GM21825 (cell line): ENCODE measurements around the gene STX2.
"Not testable (repeated sequence)": the region's sequence is repeated elsewhere in the genome, so short reads cannot be mapped to it uniquely, and the experiment has no call there.

Source experiments
- ATAC-seq: cut with Tn5 transposase; IDR thresholded peaks from one replicate; pipeline ENCODE4 v1.9.1; 2021; ENCODE audit warnings: mild to moderate bottlenecking, moderate library complexity; ENCODE audit not compliant: unreplicated experiment

Gene STX2

DNA sequence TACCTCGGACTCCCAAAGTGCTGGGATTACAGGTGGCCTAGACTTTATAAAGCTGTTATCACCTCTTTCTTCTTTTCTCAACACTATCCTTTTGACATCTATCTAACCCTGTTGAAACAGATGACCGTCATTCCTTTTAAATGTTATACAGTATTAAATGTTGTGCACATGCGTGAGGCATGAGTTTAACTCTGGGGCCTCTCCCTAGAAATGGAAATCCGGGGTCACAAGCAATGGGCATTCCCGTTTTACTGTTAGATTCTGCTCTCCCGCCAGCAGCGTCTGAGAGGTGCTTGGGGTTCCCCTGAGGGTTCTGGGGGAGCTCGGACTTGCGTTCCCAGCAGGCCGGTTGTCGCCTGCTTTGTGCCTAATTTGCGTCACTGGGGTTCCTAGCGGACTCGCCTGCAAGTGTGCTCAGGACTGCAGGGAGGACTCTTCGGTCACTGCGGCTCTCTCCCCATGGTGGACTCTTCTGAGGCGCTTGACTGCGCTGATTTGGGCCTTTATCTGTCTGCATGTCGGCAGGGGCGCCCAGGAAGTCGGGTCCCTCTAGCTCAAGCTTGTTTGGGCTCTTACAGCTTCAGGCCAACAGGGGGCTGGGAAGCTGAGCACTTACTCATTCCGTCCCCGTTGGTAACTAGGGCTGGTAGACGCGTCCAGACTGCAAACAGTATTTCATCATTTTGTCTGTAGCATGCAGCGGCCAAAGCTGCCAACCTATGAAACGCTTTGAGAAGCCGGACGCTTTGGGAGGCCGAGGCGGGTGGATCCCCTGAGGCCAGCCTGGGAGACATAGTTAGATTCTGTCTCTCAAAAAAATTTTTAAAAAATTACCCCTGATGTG is 31.6 kb upstream of the STX2 start:
- peak; percentile 37 for ATAC-seq

DNA sequence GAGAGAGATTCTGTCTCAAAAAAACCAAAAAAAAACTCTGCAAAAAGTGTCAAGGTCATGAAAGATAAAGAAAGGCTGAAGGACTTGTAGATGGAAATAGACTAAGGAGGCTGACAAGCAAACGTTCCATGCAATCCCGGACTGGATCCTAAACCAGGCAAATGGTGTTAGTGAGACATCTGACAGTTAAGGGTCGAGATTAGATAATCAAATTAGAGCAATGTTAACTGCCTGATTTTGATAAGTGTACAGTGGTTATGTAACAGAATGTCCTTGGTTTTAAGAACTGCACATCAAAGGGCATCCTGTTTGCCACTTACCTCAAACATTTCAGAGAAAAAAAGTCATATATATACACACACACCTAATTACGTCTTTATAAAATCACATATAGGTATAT is 29.4 kb upstream of the STX2 start:
- ATAC-seq, result no peak

DNA sequence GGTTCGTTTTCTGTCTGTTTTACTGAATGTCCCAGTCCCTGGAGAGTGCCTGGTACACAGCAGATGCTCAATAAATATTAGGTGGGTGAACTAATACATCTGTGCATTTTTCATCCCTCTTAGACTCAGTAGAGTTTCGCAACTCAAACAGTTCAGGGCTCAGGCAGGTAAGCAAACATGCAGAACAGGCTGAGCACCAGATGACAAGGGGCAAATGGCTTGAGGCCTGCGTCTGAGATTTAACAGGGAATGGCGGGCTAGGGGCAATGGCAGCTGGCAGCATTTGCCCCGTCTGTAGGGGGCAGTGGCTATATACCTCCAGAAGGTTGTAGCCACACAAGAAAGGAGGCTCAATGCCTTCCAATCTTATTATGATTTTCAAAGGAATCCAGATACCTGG is 24.2 kb upstream of the STX2 start:
- no peak for ATAC-seq

DNA sequence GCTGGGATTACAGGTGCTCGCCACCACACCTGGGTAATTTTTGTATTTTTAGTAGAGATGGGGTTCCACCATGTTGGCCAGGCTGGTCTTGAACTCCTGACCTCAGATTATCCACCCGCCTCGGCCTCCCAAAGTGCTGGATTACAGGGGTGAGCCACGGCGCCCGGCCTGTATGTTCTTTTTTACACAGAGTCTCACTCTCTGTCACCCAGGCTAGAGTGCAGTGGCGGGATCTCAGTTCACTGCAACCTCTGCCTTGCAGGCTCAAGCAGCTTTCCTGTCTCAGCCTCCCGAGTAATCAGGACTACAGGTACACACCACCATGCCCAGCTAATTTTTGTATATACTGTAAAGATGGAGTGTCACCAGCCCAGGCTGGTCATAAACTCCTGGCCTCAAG is 23.7 kb upstream of the STX2 start:
- ATAC-seq, result not testable (repeated sequence)

DNA sequence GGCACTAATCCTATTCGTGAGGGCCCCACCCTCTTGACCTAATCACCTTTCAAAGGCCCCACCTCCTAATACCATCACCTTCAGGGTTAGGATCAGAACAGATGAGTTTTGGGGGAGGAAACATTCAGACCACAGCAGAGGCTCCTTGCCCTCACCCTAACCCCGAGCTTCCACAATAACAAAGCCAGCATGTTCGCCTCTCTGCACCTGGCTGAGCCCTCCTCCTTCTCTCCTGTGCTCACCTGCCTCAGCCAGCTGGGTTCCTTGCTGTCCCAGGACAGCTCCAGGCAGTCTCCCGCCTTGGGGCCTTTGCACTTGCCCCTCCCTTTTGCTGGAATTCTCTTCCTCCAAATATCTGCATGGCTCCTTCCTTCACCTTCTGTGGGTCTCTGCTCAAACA is 23.1 kb upstream of the STX2 start:
- ATAC-seq, result no peak

DNA sequence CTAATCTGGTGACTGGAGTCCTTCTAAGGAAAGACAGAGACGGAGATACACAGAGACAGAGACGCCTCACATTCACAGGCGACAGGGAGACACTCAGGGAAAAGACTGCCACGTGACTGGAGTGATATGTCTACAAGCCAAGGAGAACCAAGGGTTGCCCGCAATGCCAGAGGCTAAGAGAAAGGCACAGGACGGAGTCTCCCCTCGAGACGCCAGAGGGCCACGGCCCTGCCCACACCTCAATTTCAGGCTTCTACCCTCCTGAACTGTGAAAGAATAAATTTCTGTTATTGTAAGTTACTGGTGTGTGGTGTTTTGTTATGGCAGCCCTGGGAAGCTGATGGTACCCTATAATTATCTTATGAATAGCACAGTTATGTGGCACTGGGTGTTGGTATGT is 21.3 kb upstream of the STX2 start:
- ATAC-seq, result no peak

DNA sequence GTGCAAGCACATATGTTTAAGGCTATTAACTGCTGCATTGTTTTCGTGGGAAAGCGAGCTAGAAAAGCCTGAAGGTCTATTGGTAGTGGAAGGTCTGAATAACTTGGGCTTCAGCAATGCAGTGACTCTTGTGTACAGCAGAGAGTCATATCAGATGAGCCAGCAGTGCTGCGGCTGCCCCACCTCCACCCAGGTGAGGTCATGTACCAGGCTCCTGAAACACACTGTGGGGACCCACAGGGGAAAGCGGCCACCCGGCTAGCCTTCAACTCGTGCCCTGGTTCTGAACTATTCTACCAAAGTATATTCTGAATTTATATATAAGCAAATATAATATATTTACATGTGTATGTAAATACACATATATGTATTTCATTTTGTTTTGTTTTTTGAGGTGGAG is 20.1 kb upstream of the STX2 start:
- ATAC-seq, result no peak

DNA sequence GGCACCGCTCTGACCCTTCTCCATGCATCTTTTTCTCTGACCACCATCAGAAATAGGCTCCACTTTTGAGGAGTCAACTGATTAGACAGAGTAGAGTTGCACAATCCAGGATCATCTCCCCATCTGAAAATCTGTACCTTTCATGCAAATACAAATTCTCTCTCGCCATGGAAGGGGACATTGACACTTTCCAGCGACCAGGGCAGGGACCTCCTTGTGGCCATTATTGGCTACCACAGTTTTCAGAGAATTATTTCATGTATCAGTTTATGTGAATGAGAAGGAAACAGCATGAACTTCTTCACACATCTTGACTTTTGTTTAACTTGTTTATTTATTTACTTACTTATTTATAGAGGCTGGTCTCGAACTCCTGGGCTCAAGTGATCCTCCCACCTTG is 19.0 kb upstream of the STX2 start:
- ATAC-seq, result no peak

DNA sequence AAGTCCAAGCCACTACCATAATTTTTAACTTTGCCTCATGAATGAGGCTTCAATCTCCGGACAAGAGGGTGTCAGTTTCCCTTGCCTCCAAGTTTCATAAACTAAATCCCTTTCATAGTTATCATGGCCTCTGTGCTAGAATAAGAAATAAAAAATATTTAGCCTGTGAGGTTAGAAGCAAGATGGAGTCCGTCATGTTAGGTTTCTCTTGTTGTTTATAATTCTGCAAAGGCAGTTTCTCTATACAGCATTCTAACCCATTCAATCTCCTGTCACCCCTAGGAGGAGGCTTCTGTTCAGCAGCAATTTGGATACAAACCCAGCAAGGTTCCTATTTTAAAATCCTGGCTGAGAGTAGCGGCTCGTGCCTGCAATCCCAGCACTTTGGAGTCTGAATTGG is 17.0 kb upstream of the STX2 start:
- no peak for ATAC-seq

DNA sequence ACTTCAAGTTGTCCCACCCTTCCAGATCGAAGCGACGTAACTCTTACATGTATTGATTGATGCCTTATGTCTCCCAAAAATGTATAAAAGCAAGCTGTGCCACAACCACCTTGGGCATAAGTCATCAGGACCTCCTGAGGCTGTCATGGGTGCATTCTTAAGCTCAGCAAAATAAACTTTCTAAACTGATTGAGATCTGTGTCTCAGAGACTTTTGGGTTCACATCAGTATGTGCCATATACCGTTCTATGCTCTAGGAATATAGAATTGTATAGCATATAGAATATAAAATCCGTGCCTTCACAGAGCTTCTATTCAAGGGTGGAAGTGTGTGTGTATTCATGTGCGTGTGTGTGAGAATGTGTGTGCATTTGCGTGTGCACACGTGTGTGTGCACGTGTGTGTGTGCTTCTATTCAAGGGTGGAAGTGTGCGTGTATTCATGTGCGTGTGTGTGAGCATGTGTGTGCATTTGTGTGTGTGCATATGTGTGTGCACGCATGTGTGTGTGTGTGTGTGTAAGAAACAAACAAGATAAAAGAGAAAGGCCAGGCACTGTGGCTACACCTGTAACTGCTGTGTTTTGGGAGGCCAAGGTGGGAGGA is 11.5 kb upstream of the STX2 start:
- ATAC-seq, result no peak

DNA sequence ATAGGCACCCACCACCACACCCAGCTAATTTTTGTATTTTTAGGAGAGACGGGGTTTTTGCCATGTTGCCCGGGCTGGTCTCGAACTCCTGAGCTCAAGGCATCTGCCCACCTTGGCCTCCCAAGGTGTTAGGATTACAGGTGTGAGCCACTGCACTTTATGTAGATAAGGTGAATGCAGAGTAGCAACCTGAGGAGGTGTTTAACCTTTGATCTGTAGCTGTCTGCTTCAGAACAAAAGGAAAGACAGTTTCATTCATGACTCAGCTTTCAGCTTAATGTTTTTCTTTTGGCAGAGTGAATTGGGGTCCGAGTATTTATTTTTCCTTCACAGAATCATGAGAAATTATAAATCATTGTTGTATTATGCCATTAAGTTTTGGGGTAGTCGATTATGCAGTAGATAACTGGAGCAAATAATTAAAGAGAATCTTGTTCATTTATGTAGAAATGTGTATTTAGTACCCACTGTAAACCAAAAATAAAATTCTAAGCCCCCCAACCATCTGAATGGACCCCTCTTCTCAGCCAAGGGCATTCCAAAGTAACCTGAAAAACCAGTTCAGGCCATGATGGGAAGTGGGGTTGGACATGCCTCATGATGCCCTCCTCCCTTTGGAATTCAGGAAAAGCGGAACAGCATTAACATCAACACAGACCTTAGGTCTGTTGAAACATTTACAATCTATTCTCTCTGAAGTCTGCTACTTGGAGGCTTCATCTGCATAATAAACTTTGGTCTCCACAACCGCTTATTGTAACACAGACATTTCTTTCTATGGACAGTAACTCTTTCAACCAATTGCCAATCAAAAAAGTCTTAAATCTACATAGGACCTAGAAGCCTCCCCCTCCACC is 10.7 kb upstream of the STX2 start:
- no peak for ATAC-seq

DNA sequence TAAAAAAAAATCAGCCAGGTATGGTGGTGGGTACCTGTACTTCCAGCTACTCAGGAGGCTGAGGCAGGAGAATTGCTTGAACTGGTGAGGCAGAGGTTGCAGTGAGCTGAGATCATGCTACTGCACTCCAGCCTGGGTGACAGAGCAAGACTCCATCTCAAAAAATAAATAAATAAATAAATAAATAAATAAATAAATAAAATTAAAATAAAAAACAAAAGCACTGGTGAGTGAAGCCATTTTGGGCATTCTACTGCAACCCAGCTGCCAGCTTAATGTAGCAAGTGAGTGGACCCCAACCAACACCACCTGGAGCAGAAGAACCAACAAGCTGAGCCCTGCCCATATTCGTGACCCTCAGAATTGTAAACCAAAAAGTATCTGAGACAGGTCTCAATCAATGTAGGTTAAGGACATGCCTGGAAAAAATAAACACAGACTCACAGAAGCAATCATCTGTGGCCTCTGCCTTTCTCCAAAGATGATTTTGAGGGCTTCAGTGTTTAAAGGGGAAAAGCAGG is 9.8 kb upstream of the STX2 start:
- ATAC-seq, result not testable (repeated sequence)

DNA sequence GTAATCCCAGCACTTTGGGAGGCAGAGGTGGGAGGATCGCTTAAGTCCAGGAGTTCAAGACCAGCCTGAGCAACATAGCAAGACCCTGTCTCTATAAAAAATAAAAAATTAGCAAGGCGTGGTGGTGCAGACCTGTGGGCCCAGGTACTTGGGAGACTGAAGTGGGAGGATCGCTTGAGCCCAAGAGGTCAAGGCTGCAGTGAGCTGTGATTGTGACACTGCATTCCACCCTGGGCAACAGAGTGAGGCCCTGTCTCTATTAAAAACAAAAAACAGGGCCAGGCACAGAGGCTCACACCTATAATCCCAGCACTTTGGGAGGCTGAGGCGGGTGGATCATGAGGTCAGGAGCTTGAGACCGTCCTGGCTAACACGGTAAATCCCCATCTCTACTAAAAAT is 9.1 kb upstream of the STX2 start:
- ATAC-seq, result not testable (repeated sequence)

DNA sequence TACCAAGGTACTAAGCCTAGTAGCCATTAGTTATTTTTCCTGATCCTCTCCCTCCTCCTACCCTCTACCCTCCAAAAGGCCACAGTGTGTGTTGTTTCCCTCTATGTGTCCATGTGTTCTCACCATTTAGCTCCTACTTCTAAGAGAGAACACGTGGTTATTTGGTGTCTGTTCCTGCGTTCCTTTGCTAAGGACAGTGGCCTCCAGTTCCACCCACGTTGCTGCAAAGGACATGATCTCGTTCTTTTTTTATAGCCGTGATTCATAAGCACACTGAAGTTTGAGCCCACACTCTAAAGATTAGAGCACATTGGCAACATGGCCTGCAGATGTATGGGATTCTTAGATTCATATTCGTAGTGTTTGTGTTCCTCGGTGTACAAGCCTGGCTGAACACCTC is 8.1 kb upstream of the STX2 start:
- ATAC-seq, result no peak

DNA sequence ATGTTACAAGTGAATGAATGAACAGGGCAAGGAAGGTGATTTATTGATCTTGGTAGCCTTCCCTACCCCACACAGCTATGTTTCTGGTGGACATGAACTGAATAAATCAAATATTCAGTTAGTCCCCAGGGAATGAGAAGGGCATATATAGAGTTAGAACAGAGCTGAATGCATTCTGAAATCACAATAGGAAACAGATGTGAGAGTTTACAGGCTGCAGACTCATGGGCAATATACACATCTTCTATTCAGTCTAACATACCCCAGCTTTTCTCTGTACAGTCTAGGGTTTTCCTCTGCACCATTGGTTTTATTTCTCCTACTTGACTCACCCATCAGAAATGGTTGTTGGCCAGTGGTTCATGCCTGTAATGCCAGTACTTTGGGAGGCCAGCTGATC is 7.3 kb upstream of the STX2 start:
- no peak for ATAC-seq

DNA sequence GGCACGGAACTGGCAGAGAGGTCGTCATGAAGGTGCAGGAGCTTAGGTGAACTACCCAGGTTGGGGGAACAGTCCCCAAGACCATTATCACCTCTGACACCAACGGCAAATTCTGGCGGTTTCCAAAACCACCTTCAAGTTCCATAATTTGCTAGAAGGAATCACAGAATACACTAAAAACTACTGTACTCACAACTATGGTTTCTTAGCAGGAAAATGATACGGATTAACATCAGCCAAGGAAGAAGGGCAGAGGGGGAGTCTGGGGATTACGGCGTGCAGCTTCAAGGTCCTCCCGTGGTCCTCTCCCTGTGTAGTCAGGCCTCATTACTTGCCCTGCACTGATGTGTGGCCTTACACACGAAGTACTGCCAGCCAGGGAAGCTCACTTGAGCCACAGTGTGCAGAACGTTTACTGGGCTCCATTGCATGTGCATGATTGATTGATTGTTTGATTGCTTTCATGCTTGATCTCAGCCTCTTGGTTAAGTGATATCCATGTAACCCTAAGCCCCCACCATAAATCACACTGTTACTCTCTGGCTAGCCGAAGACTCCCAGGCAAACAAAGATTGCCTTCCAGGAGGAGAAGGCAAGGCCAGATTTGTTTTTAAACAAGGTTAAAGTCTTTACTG is 837 bp upstream of the STX2 start:
- ATAC-seq, result no peak

DNA sequence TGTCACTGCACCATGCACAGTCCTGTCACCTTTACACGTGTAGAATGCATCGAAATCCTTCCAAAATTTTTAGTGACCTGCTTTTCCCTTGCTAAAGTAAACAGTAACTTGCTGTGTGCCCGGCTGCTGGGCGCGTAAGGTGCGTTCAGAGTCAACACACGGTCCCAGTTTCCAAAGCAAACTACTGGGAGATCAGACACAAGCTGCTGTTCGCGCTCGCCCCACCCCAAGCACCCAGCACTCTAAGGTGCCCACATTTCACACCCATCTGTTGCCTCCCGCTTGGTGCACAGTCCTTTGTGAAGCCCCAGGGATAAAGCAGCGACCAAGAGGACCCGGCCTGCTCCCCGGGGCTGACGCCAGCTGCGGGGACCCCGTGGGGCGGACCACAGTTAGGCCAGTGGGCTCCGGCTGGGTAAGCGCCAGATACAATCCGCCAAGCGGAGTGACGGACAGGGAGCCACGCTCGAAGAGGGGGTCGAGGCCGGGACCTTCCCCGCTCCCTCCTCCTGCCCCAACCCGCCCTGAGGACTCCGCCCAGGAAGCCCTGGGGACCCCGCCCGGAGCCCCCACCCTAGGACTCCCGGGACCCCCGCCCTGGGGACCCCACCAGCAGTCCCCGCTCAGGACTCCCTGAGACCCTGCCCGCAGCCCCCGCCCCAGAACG is 633 bp downstream of the STX2 start:
- ATAC-seq, result peak; percentile 25

DNA sequence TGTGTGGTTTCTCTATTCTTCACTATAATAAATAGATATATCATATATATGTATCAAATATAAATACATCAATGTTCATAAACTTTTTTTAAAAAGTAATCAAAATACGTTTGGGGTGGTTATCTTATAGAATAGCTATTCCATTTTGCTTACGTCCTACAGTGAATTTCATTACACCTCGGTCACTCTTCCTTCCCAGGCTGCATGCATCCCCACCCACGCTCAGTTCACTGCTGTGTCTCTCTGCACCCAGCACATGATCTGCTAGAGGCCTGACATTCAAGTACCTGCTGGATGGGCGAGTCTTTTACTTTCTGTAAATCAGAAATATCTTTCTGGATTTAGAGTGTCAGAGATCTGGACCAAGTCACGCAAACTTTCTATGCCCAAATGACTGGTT is 3.6 kb downstream of the STX2 start:
- ATAC-seq, result no peak

DNA sequence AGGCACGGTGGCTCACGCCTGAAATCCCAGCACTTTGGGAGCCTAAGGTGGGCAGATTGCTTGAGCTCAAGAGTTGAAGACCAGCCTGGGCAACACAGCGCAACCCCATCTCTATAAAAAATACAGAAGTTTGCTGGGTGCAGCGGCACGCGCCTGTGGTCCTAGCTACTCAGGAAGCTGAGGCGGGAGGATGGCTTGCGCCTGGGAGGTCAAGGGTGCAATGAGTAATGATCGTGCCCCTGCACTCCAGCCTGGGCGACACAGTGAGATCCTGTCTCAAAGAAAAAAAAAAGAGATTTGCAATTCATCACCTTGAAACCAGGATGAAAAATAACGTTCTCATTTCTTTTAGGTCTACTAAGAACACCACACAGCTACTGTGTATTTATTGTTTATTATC is 4.0 kb downstream of the STX2 start:
- ATAC-seq, result no peak

DNA sequence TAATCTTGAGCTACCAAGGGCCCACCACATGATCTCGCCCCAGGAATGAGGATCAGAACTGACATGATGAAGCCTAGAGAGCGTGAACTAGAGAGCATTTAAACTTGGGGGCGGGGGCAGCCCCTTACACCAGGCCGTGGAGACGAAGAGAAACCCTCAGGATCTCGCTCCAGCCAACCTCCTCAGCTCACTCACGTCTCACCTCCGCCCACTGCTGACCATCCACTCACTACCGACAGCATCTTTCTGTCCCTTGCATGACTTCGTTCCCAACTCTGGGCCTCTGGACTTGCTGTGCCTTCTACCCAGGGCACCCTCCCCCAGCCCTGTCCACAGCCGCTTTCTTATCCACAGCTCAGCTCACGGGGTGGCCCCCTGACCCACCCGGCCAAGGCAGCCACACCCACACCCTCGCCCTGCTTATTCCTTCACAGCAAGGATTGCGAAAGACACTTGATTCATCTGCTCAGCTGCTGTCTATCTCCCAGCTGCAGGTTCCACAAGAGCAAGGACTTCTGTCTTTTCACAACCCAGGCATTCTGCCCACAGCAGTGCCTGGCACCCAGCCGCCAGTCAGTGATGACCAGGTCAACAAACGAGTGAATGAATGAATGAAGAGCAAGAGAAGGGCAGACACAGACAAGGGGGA is 6.4 kb downstream of the STX2 start:
- ATAC-seq, result no peak
